ENCODE measurements around the gene OVOL1. TPM values are rescaled to one million over a fixed set of nuclear protein-coding genes. Genes with fewer than 3 reads are reported as not detected.
"Not testable (repeated sequence)": the region's sequence is repeated elsewhere in the genome, so short reads cannot be mapped to it uniquely, and the experiment has no call there.

OVOL1 gene
- total RNA-seq, 2 experiments from 2014 or later, result not detected

DNA sequence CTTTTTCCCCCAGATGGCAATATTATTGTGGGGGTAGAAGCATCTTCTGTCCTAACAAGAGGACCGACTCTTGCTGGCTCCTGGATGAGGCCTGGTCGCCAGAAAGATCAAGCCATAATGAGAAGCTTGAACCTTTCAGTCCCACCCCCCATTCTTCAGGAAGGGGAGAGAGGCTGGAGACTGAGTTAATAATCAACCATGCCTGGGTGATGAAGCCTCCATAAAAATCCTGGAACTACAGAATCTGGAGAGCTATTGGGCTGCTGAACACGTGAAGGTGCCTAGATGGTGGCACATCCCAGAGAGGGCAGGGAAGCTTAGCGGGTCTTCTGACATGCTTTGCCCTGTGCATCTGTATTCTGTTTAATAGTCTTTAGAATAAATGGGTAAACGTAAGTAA lies 22.4 kb upstream of the OVOL1 start:
- Histone ChIP-seq H3K4me2 (ENCODE audit: low read length) (no peak overlapping the region), H2AFZ (ENCODE audit: low read length) (no peak overlapping the region), H3K79me2 (ENCODE audit: insufficient read depth, low read depth, low read length) (no peaks in the 10 kb centered on the region), H3K4me3 (ENCODE audit: low read depth, low read length, poor library complexity, severe bottlenecking) (no peak overlapping the region), H3K9me2 (ENCODE audit: insufficient read depth, low read length) (no peaks in the 10 kb centered on the region), H3K27ac (ENCODE audit: low read depth, low read length, poor library complexity, severe bottlenecking) (no peak overlapping the region), H4K20me1 (ENCODE audit: insufficient read depth, low read length) (no peaks in the 10 kb centered on the region), H3K4me1 (ENCODE audit: insufficient read depth, low read length, poor library complexity, severe bottlenecking) (no peaks in the 10 kb centered on the region), H3K36me3 (ENCODE audit: insufficient read depth, low read length) (no peaks in the 10 kb centered on the region), H3K9me3 (ENCODE audit: low read length) (0 out of 2 replicates have a peak, but pooled peaks cover 4% of the 10 kb centered on the region)
- intact Hi-C loops (cut with micrococcal nuclease; ENCODE audit: unreplicated experiment), result no loop called here
- no peak for DNase-seq (ENCODE audit: low spot score)
- POLR2A ChIA-PET, result no interaction called here
- no peak for TF ChIP-seq EZH2phosphoT487 (IDR thresholded peaks at IDR 0.05; ENCODE audit: borderline replicate concordance, low read depth, low read length)
- TF ChIP-seq, protein P1, sequence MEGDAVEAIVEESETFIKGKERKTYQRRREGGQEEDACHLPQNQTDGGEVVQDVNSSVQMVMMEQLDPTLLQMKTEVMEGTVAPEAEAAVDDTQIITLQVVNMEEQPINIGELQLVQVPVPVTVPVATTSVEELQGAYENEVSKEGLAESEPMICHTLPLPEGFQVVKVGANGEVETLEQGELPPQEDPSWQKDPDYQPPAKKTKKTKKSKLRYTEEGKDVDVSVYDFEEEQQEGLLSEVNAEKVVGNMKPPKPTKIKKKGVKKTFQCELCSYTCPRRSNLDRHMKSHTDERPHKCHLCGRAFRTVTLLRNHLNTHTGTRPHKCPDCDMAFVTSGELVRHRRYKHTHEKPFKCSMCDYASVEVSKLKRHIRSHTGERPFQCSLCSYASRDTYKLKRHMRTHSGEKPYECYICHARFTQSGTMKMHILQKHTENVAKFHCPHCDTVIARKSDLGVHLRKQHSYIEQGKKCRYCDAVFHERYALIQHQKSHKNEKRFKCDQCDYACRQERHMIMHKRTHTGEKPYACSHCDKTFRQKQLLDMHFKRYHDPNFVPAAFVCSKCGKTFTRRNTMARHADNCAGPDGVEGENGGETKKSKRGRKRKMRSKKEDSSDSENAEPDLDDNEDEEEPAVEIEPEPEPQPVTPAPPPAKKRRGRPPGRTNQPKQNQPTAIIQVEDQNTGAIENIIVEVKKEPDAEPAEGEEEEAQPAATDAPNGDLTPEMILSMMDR (conservative IDR thresholded peaks at IDR 0.05; ENCODE audit: low read length), result no peak
- CTCF ChIA-PET (ENCODE audit: unreplicated experiment), result no interaction called here
- no TSS peak for BruUV-seq (replicated peaks)

DNA sequence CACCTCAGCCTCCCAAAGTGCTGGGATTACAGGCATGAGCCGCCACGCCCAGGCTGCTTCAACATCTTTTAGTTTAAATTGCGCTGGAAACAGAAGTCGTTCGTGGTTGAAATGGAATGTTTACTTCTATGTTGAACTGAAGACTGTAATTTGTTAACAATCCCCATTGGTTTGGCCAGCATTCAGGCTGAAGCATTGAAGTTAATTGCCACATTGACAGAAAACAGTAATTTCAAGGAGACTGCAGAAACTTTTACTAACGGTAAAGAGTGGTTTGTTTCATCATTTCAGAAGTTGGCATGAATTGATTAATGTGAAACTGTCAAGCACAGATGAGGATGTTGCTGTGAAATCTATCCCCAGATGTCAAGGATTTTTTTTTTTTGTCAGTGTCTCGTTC lies 20.3 kb upstream of the OVOL1 start:
- no peak for DNase-seq (ENCODE audit: low spot score)
- no peak overlapping the region for H3K27ac ChIP-seq (ENCODE audit: low read depth, low read length, poor library complexity, severe bottlenecking)
- no peak overlapping the region for H3K4me2 ChIP-seq (ENCODE audit: low read length)
- intact Hi-C loops (cut with micrococcal nuclease; ENCODE audit: unreplicated experiment), result no loop called here
- no peaks in the 10 kb centered on the region for H3K9me2 ChIP-seq (ENCODE audit: insufficient read depth, low read length)
- POLR2A ChIA-PET, result interaction anchor here (1.1 kb wide), 1 partner anchor 22 kb away, joined by 3 read pairs; no protein-coding TSS in a partner anchor
- CTCF ChIA-PET (ENCODE audit: unreplicated experiment), result no interaction called here
- H3K9me3 ChIP-seq (ENCODE audit: low read length), result 0 out of 2 replicates have a peak, but pooled peaks cover under 1% of the 10 kb centered on the region
- no peaks in the 10 kb centered on the region for H3K79me2 ChIP-seq (ENCODE audit: insufficient read depth, low read depth, low read length)
- BruUV-seq (replicated peaks), result no TSS peak
- H2AFZ ChIP-seq (ENCODE audit: low read length), result no peak overlapping the region
- no peaks in the 10 kb centered on the region for H3K4me1 ChIP-seq (ENCODE audit: insufficient read depth, low read length, poor library complexity, severe bottlenecking)
- no peak overlapping the region for H3K4me3 ChIP-seq (ENCODE audit: low read depth, low read length, poor library complexity, severe bottlenecking)
- no peak for TF ChIP-seq EZH2phosphoT487 (IDR thresholded peaks at IDR 0.05; ENCODE audit: borderline replicate concordance, low read depth, low read length)
- TF ChIP-seq, protein P1 (conservative IDR thresholded peaks at IDR 0.05; ENCODE audit: low read length), result no peak
- H4K20me1 ChIP-seq (ENCODE audit: insufficient read depth, low read length), result no peaks in the 10 kb centered on the region
- H3K36me3 ChIP-seq (ENCODE audit: insufficient read depth, low read length), result no peaks in the 10 kb centered on the region

DNA sequence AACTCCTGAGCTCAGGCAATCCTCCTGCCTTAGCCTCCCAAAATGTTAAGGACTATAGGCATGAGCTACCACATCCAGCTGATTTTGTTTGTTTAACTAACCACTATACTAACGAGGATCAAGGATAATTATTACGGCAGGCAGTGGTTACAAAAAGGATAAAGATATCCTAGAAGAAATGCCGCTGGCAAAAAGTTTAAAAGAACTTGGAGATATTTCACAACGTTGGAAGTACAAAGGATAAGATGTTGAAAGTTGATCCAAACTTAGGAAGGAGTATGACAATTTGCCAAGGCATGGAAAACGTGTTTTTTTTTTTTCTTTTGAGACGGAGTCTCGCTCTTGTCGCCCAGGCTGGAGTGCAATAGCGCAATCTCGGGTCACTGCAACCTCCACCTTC lies 19.5 kb upstream of the OVOL1 start:
- CTCF ChIA-PET (ENCODE audit: unreplicated experiment), result no interaction called here
- TF ChIP-seq, protein P1 (conservative IDR thresholded peaks at IDR 0.05; ENCODE audit: low read length), result no peak
- no peak for TF ChIP-seq EZH2phosphoT487 (IDR thresholded peaks at IDR 0.05; ENCODE audit: borderline replicate concordance, low read depth, low read length)
- Histone ChIP-seq H3K4me1 (ENCODE audit: insufficient read depth, low read length, poor library complexity, severe bottlenecking) (no peaks in the 10 kb centered on the region), H3K9me3 (ENCODE audit: low read length) (no peaks in the 10 kb centered on the region), H3K4me3 (ENCODE audit: low read depth, low read length, poor library complexity, severe bottlenecking) (no peak overlapping the region), H4K20me1 (ENCODE audit: insufficient read depth, low read length) (no peaks in the 10 kb centered on the region), H2AFZ (ENCODE audit: low read length) (no peak overlapping the region), H3K27ac (ENCODE audit: low read depth, low read length, poor library complexity, severe bottlenecking) (no peak overlapping the region), H3K36me3 (ENCODE audit: insufficient read depth, low read length) (no peaks in the 10 kb centered on the region), H3K9me2 (ENCODE audit: insufficient read depth, low read length) (no peaks in the 10 kb centered on the region), H3K79me2 (ENCODE audit: insufficient read depth, low read depth, low read length) (no peaks in the 10 kb centered on the region), H3K4me2 (ENCODE audit: low read length) (no peak overlapping the region)
- POLR2A ChIA-PET, result interaction anchor here (0.6 kb wide), 2 partner anchors 23 to 43 kb away, joined by 3 read pairs; no protein-coding TSS in a partner anchor
- BruUV-seq (replicated peaks), result no TSS peak
- intact Hi-C loops (cut with micrococcal nuclease; ENCODE audit: unreplicated experiment), result no loop called here
- no peak for DNase-seq (ENCODE audit: low spot score)

DNA sequence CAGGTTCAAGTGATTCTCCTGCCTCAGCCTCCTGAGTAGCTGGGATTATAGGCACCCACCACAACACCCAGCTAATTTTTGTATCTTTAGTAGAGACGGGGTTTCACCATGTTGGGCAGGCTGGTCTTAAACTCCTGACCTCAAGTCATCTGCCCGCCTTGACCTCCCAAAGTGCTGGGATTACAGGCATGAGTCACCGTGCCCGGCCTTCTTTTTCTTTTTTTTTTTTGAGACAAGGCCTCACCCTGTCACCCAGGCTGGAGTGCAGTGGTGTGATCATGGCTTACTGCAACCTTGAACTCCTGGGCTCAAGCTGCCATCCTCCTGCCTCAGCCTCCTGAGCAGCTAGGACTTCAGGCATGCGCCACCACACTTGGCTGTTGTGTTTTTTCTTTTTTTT lies 19.1 kb upstream of the OVOL1 start:
- intact Hi-C loops (cut with micrococcal nuclease; ENCODE audit: unreplicated experiment), result not testable (repeated sequence)

More for the DNA sequence above, 19.1 kb upstream of the OVOL1 start:
- H3K4me1 ChIP-seq (ENCODE audit: insufficient read depth, low read length, poor library complexity, severe bottlenecking); H3K27ac ChIP-seq (ENCODE audit: low read depth, low read length, poor library complexity, severe bottlenecking); H3K4me3 ChIP-seq (ENCODE audit: low read depth, low read length, poor library complexity, severe bottlenecking); H3K9me2 ChIP-seq (ENCODE audit: insufficient read depth, low read length); H3K9me3 ChIP-seq (ENCODE audit: low read length); H3K4me2 ChIP-seq (ENCODE audit: low read length); H3K36me3 ChIP-seq (ENCODE audit: insufficient read depth, low read length); BruUV-seq (replicated peaks); H3K79me2 ChIP-seq (ENCODE audit: insufficient read depth, low read depth, low read length); H4K20me1 ChIP-seq (ENCODE audit: insufficient read depth, low read length); DNase-seq (ENCODE audit: low spot score); H2AFZ ChIP-seq (ENCODE audit: low read length); CTCF ChIA-PET (ENCODE audit: unreplicated experiment): not testable (repeated sequence)
- POLR2A ChIA-PET, result interaction anchor here (0.6 kb wide), 1 partner anchor 23 kb away, joined by 3 read pairs; no protein-coding TSS in a partner anchor

Data from OCI-LY7 (cell line).